ENCODE results near the gene RAB6B. TPM values are rescaled to one million over a fixed set of nuclear protein-coding genes. Genes with fewer than 3 reads are reported as not detected.

Gene RAB6B
- total and polyA plus RNA-seq, 2 experiments from 2014 or later = 1.2 to 3.9 TPM

- no peak overlapping the region for H3K27ac ChIP-seq (ENCODE audit: low read depth)
- no peak overlapping the region for H2AFZ ChIP-seq
- peaks cover 11% of the 10 kb centered on the region for H3K4me1 Mint-ChIP-seq
- H3K79me2 ChIP-seq (replicated peaks; ENCODE audit: insufficient read depth) = no peaks in the 10 kb centered on the region
- TF ChIP-seq NANOG (IDR thresholded peaks at IDR 0.05; ENCODE audit: borderline replicate concordance) (no peak), JUNB (IDR thresholded peaks at IDR 0.05; ENCODE audit: unreplicated experiment) (no peak)
- H3K9me3 Mint-ChIP-seq = no peaks in the 10 kb centered on the region; the same call in 2 of the 3 replicates
- no peaks in the 10 kb centered on the region for H3F3A ChIP-seq (replicated peaks; ENCODE audit: low read depth)
- H3K36me3 Mint-ChIP-seq (ENCODE audit: low read depth) = no peaks in the 10 kb centered on the region
- H3K27me3 Mint-ChIP-seq (ENCODE audit: insufficient read depth, low read depth, poor library complexity) = peaks cover 2% of the 10 kb centered on the region
- H3K27ac Mint-ChIP-seq = no peak overlapping the region
- H3K4me2 ChIP-seq = no peak overlapping the region
- H3K27me3 ChIP-seq (ENCODE audit: insufficient read depth) = no peaks in the 10 kb centered on the region
- H3K9me2 ChIP-seq (ENCODE audit: insufficient read depth) = no peaks in the 10 kb centered on the region
- H3K4me3 ChIP-seq = no peak overlapping the region
- no peaks in the 10 kb centered on the region for H3K4me1 ChIP-seq (ENCODE audit: insufficient read depth)
- ATAC-seq (no peak), DNase-seq (ENCODE audit: low spot score) (no peak)
- H4K20me1 ChIP-seq (replicated peaks; ENCODE audit: insufficient read depth) = no peaks in the 10 kb centered on the region
- no peak overlapping the region for H3K4me3 Mint-ChIP-seq
- H3K36me3 ChIP-seq (ENCODE audit: insufficient read depth) = no peaks in the 10 kb centered on the region
These were observed 47.4 kb upstream of the RAB6B start for GRCh38 chr3:133943031-133943535.

- Histone ChIP-seq H3K4me2 (no peak overlapping the region), H3K4me1 (ENCODE audit: insufficient read depth) (no peaks in the 10 kb centered on the region), H3F3A (replicated peaks; ENCODE audit: low read depth) (no peaks in the 10 kb centered on the region), H3K4me3 (no peak overlapping the region), H3K9me2 (ENCODE audit: insufficient read depth) (no peaks in the 10 kb centered on the region), H3K79me2 (replicated peaks; ENCODE audit: insufficient read depth) (no peaks in the 10 kb centered on the region), H3K36me3 (ENCODE audit: insufficient read depth) (no peaks in the 10 kb centered on the region), H2AFZ (no peak overlapping the region), H3K27me3 (ENCODE audit: insufficient read depth) (no peaks in the 10 kb centered on the region), H4K20me1 (replicated peaks; ENCODE audit: insufficient read depth) (no peaks in the 10 kb centered on the region), H3K27ac (ENCODE audit: low read depth) (no peak overlapping the region)
- H3K27me3 Mint-ChIP-seq (ENCODE audit: insufficient read depth, low read depth, poor library complexity) = peaks cover 2% of the 10 kb centered on the region
- no peak for TF ChIP-seq EZH2 (IDR thresholded peaks at IDR 0.05; ENCODE audit: low read depth, unreplicated experiment)
- no peak for TF ChIP-seq POLR2AphosphoS5 (IDR thresholded peaks at IDR 0.05; ENCODE audit: low read depth)
- TF ChIP-seq REST (IDR thresholded peaks at IDR 0.05; ENCODE audit: unreplicated experiment) = no peak
- TF ChIP-seq ZNF331 (CRISPR knock-in tag; IDR thresholded peaks at IDR 0.05; ENCODE audit: low read depth) = no peak
- no peak for TF ChIP-seq STAT1 (IDR thresholded peaks at IDR 0.05; ENCODE audit: unreplicated experiment)
- H3K4me3 Mint-ChIP-seq = no peak overlapping the region
- no peaks in the 10 kb centered on the region; the same call in 2 of the 3 replicates for H3K9me3 Mint-ChIP-seq
- H3K4me1 Mint-ChIP-seq = peaks cover 20% of the 10 kb centered on the region
- ATAC-seq (peak; percentile 77), DNase-seq (ENCODE audit: low spot score) (peak; percentile 23)
- no peaks in the 10 kb centered on the region for H3K36me3 Mint-ChIP-seq (ENCODE audit: low read depth)
- H3K27ac Mint-ChIP-seq = no peak overlapping the region
These were observed 45.7 kb upstream of the RAB6B start for GRCh38 chr3:133941415-133941821.

GRCh38 chr3:133940536-133940935 lies 44.9 kb upstream of the RAB6B start:
- no peaks in the 10 kb centered on the region for H3K36me3 Mint-ChIP-seq (ENCODE audit: low read depth)
- H3K36me3 ChIP-seq (ENCODE audit: insufficient read depth) = no peaks in the 10 kb centered on the region

More at GRCh38 chr3:133940536-133940935, 44.9 kb upstream of the RAB6B start:
- H2AFZ ChIP-seq = no peak overlapping the region
- H3K4me2 ChIP-seq = no peak overlapping the region
- H3K27me3 Mint-ChIP-seq (ENCODE audit: insufficient read depth, low read depth, poor library complexity) = peaks cover 3% of the 10 kb centered on the region
- no peak overlapping the region for H3K4me3 ChIP-seq
- no peaks in the 10 kb centered on the region for H3F3A ChIP-seq (replicated peaks; ENCODE audit: low read depth)
- TF ChIP-seq, protein P1, sequence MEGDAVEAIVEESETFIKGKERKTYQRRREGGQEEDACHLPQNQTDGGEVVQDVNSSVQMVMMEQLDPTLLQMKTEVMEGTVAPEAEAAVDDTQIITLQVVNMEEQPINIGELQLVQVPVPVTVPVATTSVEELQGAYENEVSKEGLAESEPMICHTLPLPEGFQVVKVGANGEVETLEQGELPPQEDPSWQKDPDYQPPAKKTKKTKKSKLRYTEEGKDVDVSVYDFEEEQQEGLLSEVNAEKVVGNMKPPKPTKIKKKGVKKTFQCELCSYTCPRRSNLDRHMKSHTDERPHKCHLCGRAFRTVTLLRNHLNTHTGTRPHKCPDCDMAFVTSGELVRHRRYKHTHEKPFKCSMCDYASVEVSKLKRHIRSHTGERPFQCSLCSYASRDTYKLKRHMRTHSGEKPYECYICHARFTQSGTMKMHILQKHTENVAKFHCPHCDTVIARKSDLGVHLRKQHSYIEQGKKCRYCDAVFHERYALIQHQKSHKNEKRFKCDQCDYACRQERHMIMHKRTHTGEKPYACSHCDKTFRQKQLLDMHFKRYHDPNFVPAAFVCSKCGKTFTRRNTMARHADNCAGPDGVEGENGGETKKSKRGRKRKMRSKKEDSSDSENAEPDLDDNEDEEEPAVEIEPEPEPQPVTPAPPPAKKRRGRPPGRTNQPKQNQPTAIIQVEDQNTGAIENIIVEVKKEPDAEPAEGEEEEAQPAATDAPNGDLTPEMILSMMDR (conservative IDR thresholded peaks at IDR 0.05; ENCODE audit: low read depth in 2 of 2) = no peak
- TF ChIP-seq REST (IDR thresholded peaks at IDR 0.05; ENCODE audit: unreplicated experiment) = no peak
- TF ChIP-seq ZNF331 (CRISPR knock-in tag; IDR thresholded peaks at IDR 0.05; ENCODE audit: low read depth) = no peak
- no peak for TF ChIP-seq CREB1 (CRISPR knock-in tag; IDR thresholded peaks at IDR 0.05; ENCODE audit: low read depth)
- TF ChIP-seq EZH2 (IDR thresholded peaks at IDR 0.05; ENCODE audit: low read depth, unreplicated experiment) = no peak
- peaks cover 20% of the 10 kb centered on the region for H3K4me1 Mint-ChIP-seq
- H3K27me3 ChIP-seq (ENCODE audit: insufficient read depth) = no peaks in the 10 kb centered on the region
- H3K4me1 ChIP-seq (ENCODE audit: insufficient read depth) = no peaks in the 10 kb centered on the region
- no peaks in the 10 kb centered on the region for H4K20me1 ChIP-seq (replicated peaks; ENCODE audit: insufficient read depth)
- H3K27ac Mint-ChIP-seq = no peak overlapping the region
- H3K79me2 ChIP-seq (replicated peaks; ENCODE audit: insufficient read depth) = no peaks in the 10 kb centered on the region
- no peak for ATAC-seq
- no peak overlapping the region for H3K4me3 Mint-ChIP-seq
- H3K9me2 ChIP-seq (ENCODE audit: insufficient read depth) = no peaks in the 10 kb centered on the region
- H3K9me3 Mint-ChIP-seq = no peaks in the 10 kb centered on the region; the same call in 2 of the 3 replicates
- H3K27ac ChIP-seq (ENCODE audit: low read depth) = no peak overlapping the region
- no peak for DNase-seq (ENCODE audit: low spot score)
